Kidney capillary endothelial cell (primary cell): ENCODE measurements around the gene OR2G2.

Source experiments
- DNase-seq: peaks from one replicate; pipeline ENCODE4 v3.0.0-alpha.2; 2018; ENCODE audit warnings: low spot score

Gene OR2G2, protein sequence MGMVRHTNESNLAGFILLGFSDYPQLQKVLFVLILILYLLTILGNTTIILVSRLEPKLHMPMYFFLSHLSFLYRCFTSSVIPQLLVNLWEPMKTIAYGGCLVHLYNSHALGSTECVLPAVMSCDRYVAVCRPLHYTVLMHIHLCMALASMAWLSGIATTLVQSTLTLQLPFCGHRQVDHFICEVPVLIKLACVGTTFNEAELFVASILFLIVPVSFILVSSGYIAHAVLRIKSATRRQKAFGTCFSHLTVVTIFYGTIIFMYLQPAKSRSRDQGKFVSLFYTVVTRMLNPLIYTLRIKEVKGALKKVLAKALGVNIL

DNA sequence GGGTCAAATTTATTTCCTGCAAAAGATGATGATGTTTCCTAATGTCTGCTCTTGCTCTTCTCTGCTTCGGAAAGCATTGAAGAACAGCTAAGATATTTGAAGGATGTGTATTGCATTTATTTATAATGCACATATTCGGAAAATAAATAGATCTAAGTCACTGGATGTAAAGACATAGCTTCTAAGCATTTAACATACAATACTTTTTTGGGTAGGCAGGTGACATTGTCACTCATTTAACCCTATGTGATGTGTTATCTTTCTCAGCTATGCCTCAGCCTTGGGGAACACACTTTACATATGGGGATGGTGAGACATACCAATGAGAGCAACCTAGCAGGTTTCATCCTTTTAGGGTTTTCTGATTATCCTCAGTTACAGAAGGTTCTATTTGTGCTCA is at the start of gene OR2G2:
Gene OR2G2 (plus strand): TSS at position 301 of the 400 bp plus-strand sequence. CDS start 0 bp downstream, at position 301.
- DNase-seq = no peak

DNA sequence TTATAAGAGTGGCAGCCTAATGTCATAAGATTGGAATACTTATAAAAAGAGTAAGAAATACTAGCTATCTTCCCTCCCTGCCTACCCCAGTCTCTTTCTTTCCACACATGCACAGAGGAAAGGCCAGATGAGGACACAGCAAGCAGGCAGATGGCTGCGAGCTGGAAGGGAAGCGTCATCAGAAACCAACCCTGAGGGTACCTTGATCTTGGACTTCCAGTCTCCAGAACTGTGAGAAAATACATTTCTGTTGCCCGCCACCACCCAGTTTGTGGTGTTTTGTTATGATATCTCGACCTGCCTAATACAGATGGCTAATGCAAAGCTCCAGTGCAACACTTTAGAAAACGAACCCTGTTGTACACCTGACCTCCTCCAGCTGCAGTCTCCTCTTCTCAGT is 49.6 kb upstream of the OR2G2 start:
- DNase-seq = no peak

DNA sequence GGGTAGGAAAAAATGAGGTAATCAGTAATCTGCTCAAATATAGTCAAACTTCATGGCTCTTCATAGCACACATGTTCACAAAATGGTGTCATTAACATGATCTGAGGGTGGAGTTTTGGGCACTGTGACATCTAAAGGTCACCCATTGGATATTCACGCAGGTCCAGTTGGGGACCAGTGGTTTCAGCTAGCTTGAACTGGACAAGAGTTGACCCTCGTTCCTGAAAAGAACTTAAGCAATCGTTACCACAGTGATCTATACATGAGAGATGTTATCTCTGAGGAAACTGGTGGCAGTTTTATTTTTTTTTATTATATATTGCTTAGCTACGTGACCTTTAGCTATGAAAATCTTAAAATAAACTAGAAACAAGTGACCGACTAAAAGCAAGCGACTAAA is 48.9 kb upstream of the OR2G2 start:
- no peak for DNase-seq

DNA sequence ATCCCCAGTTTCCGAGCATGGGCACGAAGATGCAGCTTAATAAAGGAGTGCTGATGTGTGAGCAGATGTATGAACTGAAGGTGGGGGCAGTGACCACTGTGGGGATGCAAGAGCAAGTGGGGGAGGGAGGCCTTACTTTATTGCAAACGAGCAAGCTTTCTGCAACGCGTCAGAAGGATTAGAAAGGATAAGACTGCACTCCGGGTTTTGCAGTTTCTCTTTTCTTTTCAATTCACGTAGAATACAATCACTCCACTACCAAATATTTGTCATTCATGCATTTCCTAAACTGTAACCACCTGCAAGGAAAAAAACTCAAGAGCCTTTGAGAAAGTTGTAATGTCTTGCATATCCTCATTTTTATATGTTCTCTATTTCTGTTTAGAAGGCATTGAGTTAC is 47.6 kb upstream of the OR2G2 start:
- no peak for DNase-seq

DNA sequence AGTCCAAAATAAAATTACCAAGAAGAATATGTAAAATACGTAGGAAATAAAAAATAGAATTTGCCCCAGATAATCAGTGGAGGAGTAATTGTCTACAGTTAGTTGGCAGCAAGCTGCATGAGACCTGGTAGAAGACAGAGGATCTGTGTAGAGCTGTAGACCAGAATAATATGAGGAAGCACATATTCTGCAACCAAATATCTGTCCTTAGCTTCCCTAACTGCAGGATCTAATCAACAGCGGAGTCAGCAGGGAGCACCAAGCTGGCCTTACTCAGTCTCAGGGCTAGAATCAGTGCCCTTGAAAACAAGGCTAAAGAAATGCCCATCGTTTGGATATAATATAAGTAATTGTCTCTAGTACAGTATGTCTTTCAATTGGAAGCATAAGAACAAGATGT is 45.3 kb upstream of the OR2G2 start:
- no peak for DNase-seq

DNA sequence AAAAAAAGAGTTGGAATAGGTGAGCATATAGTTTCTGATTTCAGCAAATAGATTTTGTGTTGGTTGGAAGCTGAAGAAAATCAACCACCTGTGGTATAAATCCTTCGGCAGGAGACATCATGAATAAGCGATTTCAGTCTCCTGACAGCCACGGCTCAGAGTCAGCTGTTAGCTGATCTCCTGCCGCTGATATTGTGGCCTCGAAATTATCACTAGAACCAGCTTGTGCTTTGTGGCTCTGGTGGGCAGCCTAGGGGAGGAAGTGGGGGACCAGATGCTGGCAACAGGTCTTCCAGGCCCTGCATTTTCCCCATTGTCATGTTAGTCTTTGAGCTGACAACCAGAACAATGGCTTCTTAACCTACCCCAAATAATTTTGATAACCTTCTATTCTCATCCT is 40.1 kb upstream of the OR2G2 start:
- no peak for DNase-seq

DNA sequence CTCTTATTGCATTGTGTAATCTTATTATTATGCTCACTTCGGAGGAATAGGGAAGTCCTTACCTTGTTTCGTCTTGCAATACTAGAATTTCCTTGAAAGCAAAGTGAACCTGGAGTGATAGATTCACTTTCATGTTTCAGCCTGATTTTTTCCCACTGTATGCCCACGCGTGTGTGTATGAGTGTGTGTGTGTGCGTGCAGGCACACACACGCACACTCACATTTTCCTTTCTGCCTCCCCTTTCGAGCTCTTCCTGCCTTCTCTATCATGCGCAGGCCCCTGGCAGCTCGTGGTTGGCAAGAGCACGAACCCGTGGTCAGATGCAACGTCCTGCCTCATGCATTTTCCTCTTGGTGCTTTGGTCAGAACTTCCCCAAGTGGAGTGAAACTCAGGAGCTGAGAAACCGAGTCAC is 39.4 kb upstream of the OR2G2 start, which contains the start of gene GCSAML:
Gene GCSAML (plus strand): TSS at position 366 of the 414 bp plus-strand sequence. CDS start 58 bp downstream, outside the sequence.
- no peak for DNase-seq

DNA sequence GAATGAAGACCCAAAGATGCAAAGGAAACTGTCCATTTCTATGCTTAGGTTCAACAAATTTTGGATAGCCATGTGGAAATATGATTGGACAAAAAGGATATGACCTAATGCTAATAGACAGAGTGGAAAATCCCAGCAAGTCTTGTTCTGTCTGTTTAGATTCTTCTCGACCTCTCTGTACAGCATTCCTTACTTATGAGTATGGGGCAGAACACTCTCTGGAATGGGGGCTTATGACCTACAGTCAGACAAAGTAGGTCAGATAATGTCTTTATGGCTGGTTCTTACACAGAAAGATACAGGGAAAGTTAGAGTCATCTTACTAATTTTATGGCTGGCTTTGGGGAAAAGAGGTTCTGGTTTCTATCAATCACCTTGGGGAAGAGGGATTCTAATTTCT is 36.4 kb upstream of the OR2G2 start:
- DNase-seq = no peak

DNA sequence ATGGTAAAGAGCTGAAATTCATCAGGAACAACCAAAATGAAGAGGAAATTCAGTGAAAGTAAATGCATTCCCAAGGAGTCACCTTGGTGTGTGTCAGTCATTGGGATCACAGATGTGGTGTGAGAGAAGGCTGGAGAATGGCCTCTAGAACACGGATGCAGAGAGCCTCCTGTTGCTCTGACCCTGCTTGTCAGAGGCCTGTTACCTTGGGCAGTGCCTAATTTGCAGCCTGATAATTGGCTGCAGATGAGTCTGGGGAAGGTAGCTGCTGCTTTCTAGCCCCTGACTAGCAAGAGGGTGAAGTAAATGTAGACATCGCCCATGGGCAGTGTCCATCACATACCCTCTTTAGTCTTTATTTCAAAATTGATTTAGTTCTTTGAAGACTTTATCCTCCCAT is 35.9 kb upstream of the OR2G2 start:
- DNase-seq = no peak

DNA sequence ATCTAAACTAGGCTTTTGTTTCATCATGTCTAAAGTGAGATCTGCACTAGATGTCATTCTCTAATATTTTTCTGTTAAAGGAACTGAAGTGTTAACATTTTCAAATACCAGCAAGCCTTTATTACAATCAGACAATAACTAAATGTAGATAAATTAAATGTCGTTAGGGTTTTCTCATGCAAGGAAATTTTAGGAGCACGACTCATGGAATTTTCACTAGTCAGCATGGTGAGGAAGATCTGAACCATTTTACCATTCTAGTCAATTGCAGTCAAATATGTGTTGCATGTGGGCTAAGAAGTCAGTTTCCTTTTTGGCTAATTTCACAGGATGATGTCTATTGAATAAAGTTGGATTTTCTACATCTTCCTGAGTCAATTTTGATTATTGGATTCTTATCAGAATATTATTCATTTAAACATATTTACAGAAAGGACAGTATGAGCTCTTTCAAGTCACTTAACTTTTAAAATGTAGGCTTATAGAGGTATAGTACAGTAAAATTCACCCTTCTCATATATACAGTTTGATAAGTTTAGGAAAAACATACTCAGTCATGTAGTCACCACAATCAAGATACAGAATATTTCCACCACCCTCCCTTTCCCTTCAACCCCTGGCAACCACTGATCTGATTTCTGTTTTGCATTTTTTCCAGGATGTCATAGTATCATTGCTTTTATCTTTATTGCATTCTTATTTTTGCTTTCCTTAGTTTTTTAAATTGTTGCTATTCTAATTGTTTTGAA is 30.1 kb upstream of the OR2G2 start:
- DNase-seq = no peak

DNA sequence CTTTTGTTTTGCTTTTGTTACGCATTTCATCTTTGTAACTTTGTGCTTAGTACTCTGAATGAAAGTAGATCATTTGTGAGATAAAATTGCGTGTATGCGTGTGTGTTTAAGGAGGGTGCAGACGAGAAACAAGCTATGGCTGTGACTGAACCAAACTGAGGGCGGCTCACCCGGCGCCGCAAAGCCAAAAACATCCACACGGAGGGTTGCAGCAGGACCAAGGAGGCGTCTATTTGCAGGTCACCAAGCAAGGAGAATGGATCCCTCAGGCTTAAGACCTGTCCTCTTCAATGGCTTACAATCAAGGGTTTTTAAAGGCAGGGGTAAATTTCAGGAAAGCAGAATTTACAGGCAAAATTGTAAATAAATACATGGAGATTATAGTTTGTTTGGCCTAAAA is 26.4 kb upstream of the OR2G2 start:
- no peak for DNase-seq

DNA sequence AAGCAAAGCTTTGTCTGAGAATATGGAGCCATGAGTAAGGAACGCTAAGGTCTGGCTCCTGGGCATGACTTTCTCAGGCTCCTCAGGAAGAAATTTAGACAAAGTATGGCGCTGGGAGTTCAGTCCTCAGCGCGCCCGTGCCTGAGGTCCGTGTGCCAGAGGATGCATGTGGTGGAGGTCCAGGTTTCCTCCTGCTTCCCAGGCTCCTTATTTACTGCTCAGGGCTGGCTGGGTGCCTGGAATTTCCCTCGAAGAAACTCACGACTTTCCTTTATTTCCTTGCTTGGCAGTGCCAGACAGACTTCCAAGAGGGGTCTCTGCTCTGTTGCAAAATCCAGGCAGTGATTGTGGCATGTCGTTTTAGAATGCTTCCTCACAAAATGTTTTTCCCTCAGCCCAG is 26.0 kb upstream of the OR2G2 start:
- no peak for DNase-seq

DNA sequence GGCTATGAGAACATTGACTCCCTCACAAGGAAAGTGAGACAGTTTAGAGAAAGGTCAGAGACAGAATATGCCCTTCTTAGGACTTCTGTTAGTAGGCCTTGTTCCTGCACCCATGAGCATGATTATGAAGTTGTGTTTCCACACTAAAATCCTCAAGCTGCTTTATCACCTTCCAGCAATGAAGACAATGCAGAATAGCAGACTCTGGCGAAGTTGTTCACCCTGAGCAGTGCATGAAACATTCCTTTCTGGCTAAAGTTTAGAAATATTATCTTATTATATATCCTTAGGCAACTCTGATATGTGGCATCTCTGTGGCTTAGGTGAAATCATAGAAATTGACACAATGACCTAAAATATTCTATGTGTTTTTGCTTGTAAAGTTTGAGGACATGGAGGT is 13.9 kb upstream of the OR2G2 start:
- DNase-seq = no peak

DNA sequence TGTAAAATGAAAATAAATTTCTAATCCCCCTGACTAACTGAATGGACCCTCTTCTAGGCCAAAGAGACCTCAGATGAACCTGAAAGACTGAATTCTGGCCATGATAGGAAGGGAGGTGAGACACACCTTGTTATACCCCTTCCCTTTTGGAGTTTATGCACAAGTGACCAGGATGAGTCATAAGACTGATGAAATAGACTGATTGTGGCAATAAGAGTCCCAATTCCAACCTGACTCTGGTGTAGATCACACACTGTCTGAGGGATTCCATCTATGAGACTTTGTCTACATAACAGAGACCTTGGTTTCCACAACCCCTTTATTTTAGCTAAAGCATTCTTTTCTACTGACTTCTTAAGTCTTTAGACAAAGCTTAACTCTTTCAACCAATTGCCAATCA is 13.5 kb upstream of the OR2G2 start:
- no peak for DNase-seq

DNA sequence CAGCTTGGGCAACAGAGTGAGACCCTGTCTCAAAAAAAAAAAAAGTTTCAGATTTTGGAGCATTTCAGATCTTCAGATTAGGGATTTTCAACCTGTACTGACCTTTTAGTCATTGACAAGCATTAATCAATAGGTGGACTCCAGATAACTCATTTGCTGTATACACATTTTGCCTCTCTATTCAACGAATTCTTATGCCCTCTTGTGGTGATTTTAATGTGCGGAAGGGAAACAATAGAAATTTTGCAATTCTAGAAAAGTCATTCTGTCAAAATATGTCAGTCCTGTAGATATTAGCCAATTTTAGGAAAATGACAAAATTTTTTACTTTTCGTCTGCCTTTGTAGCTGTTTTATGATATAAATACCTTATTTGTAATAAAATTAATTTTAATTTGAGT is 11.6 kb upstream of the OR2G2 start:
- DNase-seq = no peak

DNA sequence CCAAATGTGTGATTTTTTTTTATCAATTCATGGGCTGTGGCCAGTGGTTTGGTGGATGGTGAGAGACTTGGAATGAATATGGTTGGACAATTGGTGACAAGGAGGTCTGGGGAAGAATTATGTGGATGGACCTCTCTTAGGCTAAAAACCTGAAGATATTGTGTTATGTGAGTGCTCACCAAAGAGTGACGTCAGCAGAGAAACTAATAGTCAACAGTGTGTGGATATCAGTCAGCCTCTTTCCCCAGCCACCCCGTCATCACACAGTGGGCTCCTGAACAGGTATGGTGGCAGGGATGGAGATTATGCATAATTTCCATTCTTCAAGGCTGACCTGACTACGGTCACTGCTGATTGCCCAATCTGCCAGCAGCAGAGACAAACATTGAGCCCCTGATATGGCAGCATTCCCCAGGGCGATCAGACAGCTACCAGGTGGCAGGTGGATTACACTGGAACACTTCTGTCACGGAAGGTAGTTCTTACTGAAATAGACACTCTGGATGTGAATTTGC is 9.2 kb upstream of the OR2G2 start:
- DNase-seq = no peak

DNA sequence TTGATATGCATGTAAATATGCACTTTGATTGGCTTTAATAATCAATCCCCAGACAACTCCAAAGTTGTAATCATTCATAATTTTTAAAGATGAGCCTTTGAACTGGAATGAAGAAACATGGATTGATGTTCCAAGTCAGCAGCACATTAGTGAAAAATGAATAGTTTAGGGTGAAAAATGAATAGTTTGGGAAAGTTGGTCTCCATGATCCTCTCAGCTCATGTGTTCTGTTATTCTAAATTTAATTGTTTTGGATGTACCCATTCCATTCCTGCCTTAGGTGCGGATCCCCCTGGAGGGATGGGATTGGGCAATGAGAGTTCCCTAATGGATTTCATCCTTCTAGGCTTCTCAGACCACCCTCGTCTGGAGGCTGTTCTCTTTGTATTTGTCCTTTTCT is 17.1 kb downstream of the OR2G2 start, which contains the start of gene OR2G3:
Gene OR2G3 (plus strand): TSS at position 301 of the 400 bp plus-strand sequence. CDS start 0 bp downstream, at position 301.
- DNase-seq = no peak

DNA sequence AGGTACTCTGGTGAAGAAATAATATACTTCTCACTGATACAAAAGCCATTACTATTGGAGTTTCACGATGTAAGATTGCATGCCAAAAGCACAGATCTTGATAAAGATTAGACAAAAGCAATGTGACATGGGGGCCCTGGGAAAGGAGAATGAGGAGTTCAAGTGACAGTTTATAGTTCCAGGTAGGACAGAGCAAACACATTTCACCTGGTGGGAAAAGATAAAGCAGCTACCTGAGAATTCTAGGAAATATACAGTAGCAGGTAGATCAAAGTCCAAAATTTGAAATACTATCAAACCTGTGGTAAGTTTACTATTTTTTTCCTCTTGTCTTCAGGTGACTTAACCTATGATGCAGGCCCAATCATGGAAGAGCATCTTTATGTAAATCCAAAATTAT is 25.2 kb downstream of the OR2G2 start:
- no peak for DNase-seq

DNA sequence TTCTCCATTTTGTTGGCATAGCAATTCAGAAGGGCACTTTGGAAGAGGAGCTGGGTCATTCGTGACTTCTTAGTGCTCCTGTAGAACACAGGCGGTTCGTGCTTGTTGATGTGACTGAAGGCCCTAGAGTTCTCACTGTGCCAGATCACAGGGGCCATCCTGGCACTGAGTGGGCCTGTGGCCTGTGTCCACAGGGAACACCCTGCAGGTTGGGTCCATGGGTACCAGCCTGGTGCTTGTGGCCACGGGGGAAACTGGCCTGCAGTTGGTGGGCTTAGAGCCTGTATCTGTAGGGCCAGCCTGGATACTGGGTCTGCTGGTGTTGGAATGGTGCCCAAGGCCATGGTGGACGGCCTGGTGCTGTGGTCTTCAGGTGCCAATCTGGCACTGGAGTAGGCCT is 26.5 kb downstream of the OR2G2 start:
- no peak for DNase-seq

DNA sequence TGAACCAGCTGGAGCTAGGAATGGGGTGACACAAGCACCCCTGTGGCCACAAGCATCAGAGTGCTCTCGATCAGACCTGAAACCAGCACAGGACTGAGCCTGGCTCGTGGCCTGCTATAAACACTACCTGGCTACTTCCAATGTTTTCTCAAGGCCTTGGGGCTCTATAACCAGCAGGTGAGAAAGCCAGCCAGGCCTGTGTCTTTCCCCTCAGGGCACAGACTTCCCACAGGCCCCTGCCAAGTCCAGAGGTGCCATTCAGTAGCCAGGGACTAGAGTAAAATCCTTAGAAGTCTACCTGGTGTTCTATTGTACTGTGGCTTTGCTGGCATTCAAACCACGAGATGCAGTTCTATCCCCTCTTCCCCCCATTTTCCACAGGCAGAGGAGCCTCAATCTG is 39.8 kb downstream of the OR2G2 start:
- no peak for DNase-seq

DNA sequence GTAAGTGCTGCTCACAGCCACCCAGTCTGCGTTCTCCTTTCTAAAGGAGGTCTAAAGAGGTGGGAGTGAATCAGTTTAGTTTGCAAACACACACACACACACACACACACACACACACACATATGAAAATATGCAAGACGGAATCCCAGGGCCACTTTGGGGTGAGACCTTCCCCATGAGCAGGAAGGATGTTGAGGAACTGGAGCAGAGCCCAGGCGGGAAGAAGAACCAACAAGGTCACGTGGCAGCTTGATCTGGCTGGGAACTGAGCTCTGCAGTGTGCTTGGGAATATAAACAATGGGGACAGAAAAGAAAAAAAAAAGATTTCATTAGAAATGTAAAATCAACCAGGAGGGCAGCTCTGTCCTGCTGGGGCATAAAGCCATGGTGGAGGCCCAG is 49.9 kb downstream of the OR2G2 start:
- no peak for DNase-seq

DNA sequence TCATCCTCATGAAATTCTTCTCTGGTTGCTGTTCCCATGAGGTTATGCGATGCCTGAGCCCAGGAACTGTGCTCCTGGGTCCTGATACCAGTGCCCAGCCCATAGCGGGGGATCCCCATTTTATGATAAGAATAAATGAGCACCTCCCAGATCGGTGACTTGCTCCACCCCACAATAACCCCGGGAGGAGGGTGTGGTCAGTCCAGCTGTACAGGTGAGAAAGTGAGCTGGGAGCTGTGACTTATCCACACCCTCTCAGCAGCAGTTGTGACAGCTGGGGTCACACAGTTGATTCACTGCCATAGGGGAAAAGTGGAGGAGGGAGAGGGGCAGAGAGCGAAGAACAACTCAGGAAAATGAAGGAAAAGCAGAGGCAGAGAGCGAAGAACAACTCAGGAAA is 50.6 kb downstream of the OR2G2 start:
- DNase-seq = no peak
